SK-N-SH (cell line): Measurements from ENCODE around the gene NPW. TPM values are rescaled to one million over a fixed set of nuclear protein-coding genes. Genes with fewer than 3 reads are reported as not detected.

ENCODE experiments used
- CTCF ChIA-PET: fragments of 300-600, 350-600 bp; formaldehyde crosslinking; extraction: SDS; loops from one replicate; lab custom pipeline; 2021; lab: Yijun Ruan, JAX
- POLR2A ChIA-PET: fragments of 350-600 bp; sonication (Branson Sonifier 250); formaldehyde crosslinking; extraction: SDS; loops from one replicate; lab custom pipeline; 2020; ENCODE audit warnings: antibody characterized with exemption, inconsistent platforms; lab: Yijun Ruan, JAX
- DNase-seq: peaks from one replicate; pipeline ENCODE4 v3.0.0; 2012
- H2AFZ ChIP-seq: fragments of 200-600 bp; sonication (generic); 2 replicates; pipeline ENCODE4 v1.8.1; 2016; ENCODE audit warnings: antibody characterized with exemption, mild to moderate bottlenecking, low read depth
- H3F3A ChIP-seq: fragments of 200-600 bp; sonication (generic); replicated peaks from 2 replicates; pipeline ENCODE3; 2016; ENCODE audit warnings: antibody characterized with exemption, mild to moderate bottlenecking; ENCODE audit not compliant: insufficient read depth
- H3K27ac ChIP-seq, 2 experiments: fragments of 200-500 bp in 1 of 2; fragments of 200-600 bp in 1 of 2; sonication (Bioruptor generic) in 1 of 2; sonication (generic), shearing (Covaris generic) in 1 of 2; 2 replicates each; pipeline versions ENCODE4 v1.5.1 to v1.6.1; 2014 to 2016; ENCODE audit warnings: low read depth in 2 of 2, inconsistent platforms in 1 of 2, low read length in 1 of 2, mild to moderate bottlenecking in 1 of 2, mixed read lengths in 1 of 2
- H3K27me3 ChIP-seq: fragments of 200-600 bp; sonication (generic), shearing (Covaris generic); 2 replicates; pipeline ENCODE4 v1.6.1; 2016; ENCODE audit warnings: mixed run types; ENCODE audit not compliant: insufficient read depth
- H3K36me3 ChIP-seq, 2 experiments: fragments of 200-500 bp in 1 of 2; fragments of 200-600 bp in 1 of 2; sonication (Bioruptor generic) in 1 of 2; sonication (generic) in 1 of 2; replicated peaks in 1 of 2; 2 replicates each; pipeline versions ENCODE3 to v1.5.1; 2014 to 2016; ENCODE audit warnings: low read length in 1 of 2, mild to moderate bottlenecking in 1 of 2; ENCODE audit not compliant: insufficient read depth in 2 of 2, control insufficient read depth in 1 of 2
- H3K4me1 ChIP-seq, 2 experiments: fragments of 200-500 bp in 1 of 2; fragments of 200-600 bp in 1 of 2; sonication (Bioruptor generic) in 1 of 2; sonication (generic), shearing (Covaris generic) in 1 of 2; 2 replicates each; pipeline versions ENCODE4 v1.5.1 to v1.6.1; 2014 to 2016; ENCODE audit warnings: low read depth in 1 of 2, low read length in 1 of 2, mixed run types in 1 of 2; ENCODE audit not compliant: insufficient read depth in 2 of 2, control insufficient read depth in 1 of 2
- H3K4me2 ChIP-seq: fragments of 200-600 bp; sonication (generic), shearing (Covaris generic); 2 replicates; pipeline ENCODE4 v1.6.1; 2017; ENCODE audit warnings: mixed run types
- H3K4me3 ChIP-seq, 2 experiments: fragments of 200-500 bp in 1 of 2; fragments of 200-600 bp in 1 of 2; sonication (Bioruptor generic) in 1 of 2; sonication (generic), shearing (Covaris generic) in 1 of 2; 2 replicates each; pipeline versions ENCODE4 v1.5.1 to v1.8.1; 2014 to 2016; ENCODE audit warnings: low read depth in 2 of 2, inconsistent platforms in 1 of 2, low read length in 1 of 2, mild to moderate bottlenecking in 1 of 2, mixed read lengths in 1 of 2, moderate library complexity in 1 of 2
- H3K79me2 ChIP-seq: fragments of 200-600 bp; sonication (generic); 2 replicates; pipeline ENCODE4 v1.8.1; 2017; ENCODE audit warnings: mild to moderate bottlenecking; ENCODE audit not compliant: insufficient read depth
- H3K9ac ChIP-seq: fragments of 200-600 bp; sonication (generic); 2 replicates; pipeline ENCODE4 v1.6.1; 2017; ENCODE audit warnings: mixed run types
- H3K9me2 ChIP-seq: fragments of 200-600 bp; sonication (generic); 2 replicates; pipeline ENCODE4 v1.6.1; 2017; ENCODE audit warnings: mixed run types
- H3K9me3 ChIP-seq: fragments of 200-600 bp; sonication (generic); 2 replicates; pipeline ENCODE4 v1.6.1; 2017; ENCODE audit warnings: mixed run types, mild to moderate bottlenecking, moderate library complexity
- H4K20me1 ChIP-seq: fragments of 200-600 bp; sonication (generic); 2 replicates; pipeline ENCODE4 v1.6.1; 2017; ENCODE audit warnings: mild to moderate bottlenecking, mixed run types; ENCODE audit not compliant: insufficient read depth
- FOXJ3 ChIP-seq: sonication (generic); formaldehyde crosslinking; IDR thresholded peaks from 2 replicates; pipeline ENCODE4 v1.5.1; 2020; ENCODE audit warnings: mild to moderate bottlenecking, missing genetic modification reagents
- GABPA ChIP-seq: IDR thresholded peaks from 2 replicates; pipeline ENCODE4 v1.4.0; 2012; ENCODE audit warnings: low read depth, mild to moderate bottlenecking
- TAF1 ChIP-seq: IDR thresholded peaks from 2 replicates; pipeline ENCODE4 v1.6.1; 2012; ENCODE audit warnings: low read depth, mild to moderate bottlenecking, low read length, moderate library complexity, borderline replicate concordance
- WGBS: methylation state at CpG from one replicate; pipeline ENCODE4 v1.1.6; 2017; ENCODE audit warnings: low lambda C conversion rate; 5-methylcytosine and 5-hydroxymethylcytosine counted together
- polyA plus RNA-seq, 3 experiments: library from polyadenylated mRNA; depleted of rRNA; stranded (reverse); fragments of >200 nt; gene quantifications; 2 replicates each; pipeline ENCODE4 v1.2.3, GENCODE V29; 2012
- TF ChIP-seq, protein P1 (sequence below): fragments of 200-600 bp; sonication (generic); IDR thresholded peaks from 2 replicates; pipeline ENCODE4 v1.6.1; 2017; ENCODE audit warnings: antibody characterized with exemption, mild to moderate bottlenecking, moderate library complexity
- TF ChIP-seq, protein P2 (sequence below): IDR thresholded peaks from 2 replicates; pipeline ENCODE4 v1.4.0; 2012; ENCODE audit warnings: low read depth, borderline replicate concordance

Gene NPW
- polyA plus RNA-seq, 1 of the 3 experiments (the other 2 are of a cell fraction), result 1.1 TPM

DNA sequence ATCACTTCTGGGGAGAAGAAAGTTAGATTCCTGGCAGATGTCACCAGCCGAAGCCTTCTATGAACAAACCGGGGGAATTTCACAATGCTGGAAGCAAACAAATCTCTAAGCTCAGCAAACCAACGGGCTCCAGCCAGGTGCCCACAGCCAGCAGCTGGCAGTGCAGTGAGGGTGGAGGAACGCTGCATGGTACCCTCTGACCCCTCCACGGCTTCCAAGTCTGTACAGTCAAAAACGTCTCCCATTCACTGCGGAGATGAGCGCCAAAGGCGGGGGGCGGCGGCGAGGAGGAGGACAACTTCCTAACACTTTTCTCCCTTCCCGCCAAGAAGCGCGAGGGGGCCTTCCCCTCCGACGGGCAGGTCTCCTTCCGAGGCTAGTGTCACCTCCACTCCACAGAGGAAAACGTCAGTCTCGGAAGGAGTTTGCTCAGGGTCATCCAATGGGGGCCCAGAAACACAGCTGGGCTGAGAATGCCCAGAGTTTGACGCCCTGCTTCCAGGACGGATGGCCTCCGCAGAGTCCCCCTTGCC is 10.9 kb upstream of the NPW start:
- Histone ChIP-seq H3K9me3 (no peaks in the 10 kb centered on the region), H3K27ac (peak overlapping the region; percentile 72 to 75), H3K79me2 (peaks cover 67% of the 10 kb centered on the region), H3K4me2 (peak overlapping the region; percentile 97), H2AFZ (no peak overlapping the region)
- 3% methylated on average over 8 of the region's 23 CpGs for WGBS
- TF ChIP-seq FOXJ3 (CRISPR knock-in tag) (no peak), GABPA (0 out of 2 replicates have a peak, but pooled peaks have one; percentile 18)
- TF ChIP-seq, all 33 proteins: peak for 1
- peaks cover 55% of the 10 kb centered on the region for H4K20me1 ChIP-seq
- H3K9ac ChIP-seq, result peak overlapping the region; percentile 95
- ChIA-PET POLR2A (interaction anchor here (0.6 to 1.4 kb wide), 4 partner anchors 11 to 147 kb away, joined by 3 to 8 read pairs (median 6); partner anchors contain the start of genes RPS2 and TRAF7), CTCF (interaction anchor here (1.1 to 1.7 kb wide), 7 partner anchors 13 to 139 kb away, joined by 3 to 12 read pairs (median 5); partner anchors contain the start of genes NTHL1, RPS2 and TSC2)
- no peaks in the 10 kb centered on the region for H3K9me2 ChIP-seq
- DNase-seq, result peak; percentile 61
- peaks cover 24 to 58% of the 10 kb centered on the region in 2 experiments; a peak in 3 of 4 replicates for H3K4me1 ChIP-seq
- peaks cover 15% of the 10 kb centered on the region for H3F3A ChIP-seq
- H3K4me3 ChIP-seq, result peak overlapping the region; percentile 90 to 91
- H3K36me3 ChIP-seq, result peaks cover 0 to 6% of the 10 kb centered on the region in 2 experiments
- no peaks in the 10 kb centered on the region for H3K27me3 ChIP-seq

- H3K4me3 ChIP-seq, result peak overlapping the region; percentile 90 to 91
- no peak overlapping the region for H2AFZ ChIP-seq
- H3F3A ChIP-seq, result peaks cover 10% of the 10 kb centered on the region
- peaks cover 0 to 6% of the 10 kb centered on the region in 2 experiments for H3K36me3 ChIP-seq
- H3K27me3 ChIP-seq, result no peaks in the 10 kb centered on the region
- peak overlapping the region; percentile 72 to 75 for H3K27ac ChIP-seq
- no peaks in the 10 kb centered on the region for H3K9me3 ChIP-seq
- 0% methylated on average over 2 of the region's 55 CpGs for WGBS
- no peak for TF ChIP-seq TAF1
- TF ChIP-seq, protein P1, sequence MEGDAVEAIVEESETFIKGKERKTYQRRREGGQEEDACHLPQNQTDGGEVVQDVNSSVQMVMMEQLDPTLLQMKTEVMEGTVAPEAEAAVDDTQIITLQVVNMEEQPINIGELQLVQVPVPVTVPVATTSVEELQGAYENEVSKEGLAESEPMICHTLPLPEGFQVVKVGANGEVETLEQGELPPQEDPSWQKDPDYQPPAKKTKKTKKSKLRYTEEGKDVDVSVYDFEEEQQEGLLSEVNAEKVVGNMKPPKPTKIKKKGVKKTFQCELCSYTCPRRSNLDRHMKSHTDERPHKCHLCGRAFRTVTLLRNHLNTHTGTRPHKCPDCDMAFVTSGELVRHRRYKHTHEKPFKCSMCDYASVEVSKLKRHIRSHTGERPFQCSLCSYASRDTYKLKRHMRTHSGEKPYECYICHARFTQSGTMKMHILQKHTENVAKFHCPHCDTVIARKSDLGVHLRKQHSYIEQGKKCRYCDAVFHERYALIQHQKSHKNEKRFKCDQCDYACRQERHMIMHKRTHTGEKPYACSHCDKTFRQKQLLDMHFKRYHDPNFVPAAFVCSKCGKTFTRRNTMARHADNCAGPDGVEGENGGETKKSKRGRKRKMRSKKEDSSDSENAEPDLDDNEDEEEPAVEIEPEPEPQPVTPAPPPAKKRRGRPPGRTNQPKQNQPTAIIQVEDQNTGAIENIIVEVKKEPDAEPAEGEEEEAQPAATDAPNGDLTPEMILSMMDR, result no peak
- TF ChIP-seq, protein P2, sequence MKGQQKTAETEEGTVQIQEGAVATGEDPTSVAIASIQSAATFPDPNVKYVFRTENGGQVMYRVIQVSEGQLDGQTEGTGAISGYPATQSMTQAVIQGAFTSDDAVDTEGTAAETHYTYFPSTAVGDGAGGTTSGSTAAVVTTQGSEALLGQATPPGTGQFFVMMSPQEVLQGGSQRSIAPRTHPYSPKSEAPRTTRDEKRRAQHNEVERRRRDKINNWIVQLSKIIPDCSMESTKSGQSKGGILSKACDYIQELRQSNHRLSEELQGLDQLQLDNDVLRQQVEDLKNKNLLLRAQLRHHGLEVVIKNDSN, result no peak
- peaks cover 49% of the 10 kb centered on the region for H4K20me1 ChIP-seq
- ChIA-PET CTCF (interaction anchor here (1.1 to 1.7 kb wide), 6 partner anchors 13 to 139 kb away, joined by 3 to 12 read pairs (median 4); partner anchors contain the start of gene RPS2), POLR2A (interaction anchor here (0.6 kb wide), 2 partner anchors 45 to 146 kb away, joined by 4 to 7 read pairs; partner anchors contain the start of genes RPS2 and TRAF7)
- H3K4me2 ChIP-seq, result peak overlapping the region; percentile 97
- peaks cover 63% of the 10 kb centered on the region for H3K79me2 ChIP-seq
- peaks cover 21 to 52% of the 10 kb centered on the region in 2 experiments; a peak in 3 of 4 replicates for H3K4me1 ChIP-seq
- no peaks in the 10 kb centered on the region for H3K9me2 ChIP-seq
- peak overlapping the region; percentile 95 for H3K9ac ChIP-seq
- peak; percentile 70 for DNase-seq
Measured at GRCh38 chr16:2009164-2009711, 10.3 kb upstream of the NPW start.
